GM19193 (cell line): ENCODE data around the gene CXCL5.

Experiments used
- POLR2A ChIP-seq: IDR thresholded peaks from 4 replicates; pipeline ENCODE4 v1.6.1; 2011; ENCODE audit not compliant: insufficient read depth, insufficient read length; ENCODE audit errors: extremely low read depth

CXCL5 gene

DNA sequence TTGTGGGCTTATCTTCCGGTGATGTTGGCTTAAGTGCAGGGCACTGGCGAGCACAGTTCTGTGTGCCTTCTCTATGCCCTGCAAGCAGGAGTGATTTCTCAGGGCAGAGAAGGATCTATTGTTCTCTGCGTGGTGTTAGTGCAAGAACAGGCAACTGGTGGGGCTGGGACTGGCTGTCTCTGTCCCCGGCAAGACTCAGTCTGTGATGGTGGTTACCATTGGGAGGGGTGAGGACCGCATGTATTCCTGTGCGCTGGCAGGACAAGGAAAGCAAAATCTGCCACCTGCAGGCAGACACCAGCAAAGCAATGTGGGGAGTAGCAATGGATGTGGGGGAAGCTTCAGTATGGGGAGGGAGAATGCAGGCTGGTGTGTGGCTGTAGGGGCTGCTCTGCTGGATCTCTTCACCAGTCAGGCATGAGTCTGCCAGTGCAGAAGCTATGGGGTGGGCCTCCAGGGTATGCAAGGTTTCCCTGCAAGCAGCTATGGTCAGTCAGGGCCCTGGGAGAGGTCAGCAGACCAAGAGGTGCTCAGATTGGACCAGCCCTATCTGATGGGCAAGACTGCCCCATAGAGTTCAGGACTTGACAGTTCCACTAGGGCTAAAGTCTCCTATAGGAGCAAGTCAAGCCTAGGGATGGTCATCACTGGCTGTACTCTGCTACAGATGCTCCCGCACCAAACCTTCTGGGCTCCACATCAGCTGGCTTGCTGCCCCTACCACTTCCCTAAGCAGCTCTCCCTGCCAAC, 33.4 kb downstream of the CXCL5 start:
- no peak for TF ChIP-seq POLR2A

DNA sequence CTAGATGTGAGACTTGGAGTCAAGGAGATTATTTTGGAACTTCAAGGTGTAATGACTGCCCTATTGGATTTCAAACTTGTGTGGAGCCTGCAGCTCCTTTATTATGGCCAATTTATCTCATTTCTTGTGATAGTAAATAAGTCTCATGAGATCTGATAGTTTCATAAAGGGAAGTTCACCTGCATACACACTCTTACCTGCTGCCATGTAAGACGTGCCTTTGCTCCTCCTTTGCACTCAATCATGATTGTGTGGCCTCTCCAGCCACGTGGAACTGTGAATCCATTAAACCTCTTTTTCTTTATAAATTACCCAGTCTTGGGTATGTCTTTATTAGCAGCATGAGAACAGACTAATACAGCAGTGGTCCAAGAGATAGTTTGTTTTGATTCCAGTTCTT, 35.8 kb downstream of the CXCL5 start:
- TF ChIP-seq POLR2A, result no peak

DNA sequence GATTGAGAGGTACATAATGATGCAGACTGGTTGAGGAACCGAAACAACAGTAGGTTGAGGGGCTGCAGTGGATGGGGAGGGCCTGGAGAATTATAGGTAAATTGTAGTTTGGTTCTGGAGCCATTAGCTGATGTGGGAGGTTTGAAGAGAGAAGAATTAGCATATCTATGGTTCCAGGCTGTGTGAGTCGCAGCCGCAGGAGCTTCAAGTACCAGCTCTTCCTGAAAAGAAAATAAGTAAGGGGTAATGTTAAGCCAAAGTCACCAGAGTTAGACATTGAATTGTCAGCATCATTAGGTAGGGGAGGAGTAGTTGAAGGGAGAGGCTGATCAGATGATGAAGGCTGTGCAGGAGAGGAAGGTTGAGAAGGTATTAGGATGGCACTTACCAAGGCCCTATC, 46.1 kb downstream of the CXCL5 start:
- TF ChIP-seq POLR2A, result no peak

DNA sequence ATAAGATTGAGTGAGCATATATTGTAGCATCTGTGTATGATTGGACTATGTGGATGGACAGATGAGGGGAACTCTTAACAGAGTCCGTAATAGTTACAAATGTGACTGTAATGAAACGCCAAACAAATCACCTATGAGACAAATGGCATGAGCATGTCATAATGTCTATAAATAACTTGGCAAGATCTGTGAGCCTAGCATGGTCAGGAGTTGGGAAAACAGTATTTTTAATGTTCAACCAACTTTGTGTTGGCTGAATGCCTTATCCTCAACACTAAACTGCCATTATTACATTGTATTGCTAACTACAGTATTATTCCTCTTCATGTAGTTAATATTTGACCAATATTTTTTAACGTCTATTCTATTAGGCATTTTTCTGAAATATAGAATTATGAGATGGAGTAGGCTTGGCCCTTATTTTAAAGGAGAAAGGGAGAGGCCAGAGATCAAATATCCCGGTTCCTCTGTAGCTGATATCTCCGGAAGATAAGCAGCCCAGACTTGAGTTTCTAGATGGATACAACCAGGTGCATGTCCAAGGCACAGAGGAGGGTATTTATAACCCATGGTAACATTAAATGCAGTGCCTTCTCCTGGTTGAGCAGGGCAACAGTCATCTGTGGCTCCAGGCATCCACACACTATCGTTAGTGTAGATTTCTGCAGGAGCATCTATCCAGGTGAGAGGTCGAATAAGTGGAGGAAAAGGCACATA, 49.3 kb downstream of the CXCL5 start:
- no peak for TF ChIP-seq POLR2A

DNA sequence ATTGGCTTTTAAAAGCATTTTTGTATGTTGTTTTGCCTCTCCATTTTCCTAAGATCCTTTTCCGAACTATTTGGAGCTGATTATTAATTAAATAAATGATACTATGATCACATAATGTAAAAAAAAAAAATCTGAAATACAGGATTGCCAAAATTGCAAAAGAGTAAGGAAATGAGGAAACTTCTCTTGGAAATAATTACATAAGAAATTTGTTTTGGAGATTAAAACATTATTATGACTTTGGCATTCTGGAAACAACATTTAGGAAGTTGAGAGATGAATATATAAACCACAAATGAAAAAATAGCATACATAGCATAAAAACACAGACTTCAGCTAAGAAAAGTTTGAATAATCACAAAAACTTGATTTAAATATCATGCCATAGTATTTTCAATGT, 50.2 kb downstream of the CXCL5 start:
- TF ChIP-seq POLR2A, result no peak

DNA sequence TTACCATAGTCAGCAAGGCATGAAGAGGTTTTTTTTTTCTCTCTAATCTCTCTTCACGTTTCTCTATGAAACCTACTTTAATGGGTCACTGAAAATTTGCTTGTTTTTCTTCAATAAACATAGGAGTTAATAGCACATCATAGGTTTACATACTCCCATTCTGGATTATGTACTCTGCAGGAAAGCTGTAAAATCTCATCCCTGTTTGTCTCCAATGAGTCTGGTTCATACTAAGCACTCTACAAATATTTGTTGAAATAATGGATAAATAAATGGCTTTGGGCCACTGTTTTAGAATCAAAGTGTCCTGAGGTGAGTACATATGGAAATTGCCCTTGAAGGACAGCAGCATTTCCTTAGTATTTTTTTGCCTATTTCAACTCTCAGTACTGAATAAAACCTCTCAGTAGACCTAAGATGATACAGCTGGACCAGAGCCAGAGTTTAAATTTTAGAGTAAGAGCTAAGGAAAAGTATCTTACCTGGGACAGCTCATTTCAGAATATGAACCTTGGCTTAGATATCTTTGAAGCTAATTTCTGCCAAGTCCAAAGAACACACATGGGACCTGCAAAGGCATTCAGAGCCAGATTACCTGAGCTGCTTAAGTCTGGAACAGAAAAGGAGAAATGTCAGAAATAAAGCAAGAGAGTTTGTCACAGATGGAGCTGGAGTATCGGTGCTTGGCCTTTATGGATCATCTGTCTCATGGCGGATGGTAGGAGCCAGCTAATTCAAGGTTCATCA, 51.1 kb downstream of the CXCL5 start:
- no peak for TF ChIP-seq POLR2A

DNA sequence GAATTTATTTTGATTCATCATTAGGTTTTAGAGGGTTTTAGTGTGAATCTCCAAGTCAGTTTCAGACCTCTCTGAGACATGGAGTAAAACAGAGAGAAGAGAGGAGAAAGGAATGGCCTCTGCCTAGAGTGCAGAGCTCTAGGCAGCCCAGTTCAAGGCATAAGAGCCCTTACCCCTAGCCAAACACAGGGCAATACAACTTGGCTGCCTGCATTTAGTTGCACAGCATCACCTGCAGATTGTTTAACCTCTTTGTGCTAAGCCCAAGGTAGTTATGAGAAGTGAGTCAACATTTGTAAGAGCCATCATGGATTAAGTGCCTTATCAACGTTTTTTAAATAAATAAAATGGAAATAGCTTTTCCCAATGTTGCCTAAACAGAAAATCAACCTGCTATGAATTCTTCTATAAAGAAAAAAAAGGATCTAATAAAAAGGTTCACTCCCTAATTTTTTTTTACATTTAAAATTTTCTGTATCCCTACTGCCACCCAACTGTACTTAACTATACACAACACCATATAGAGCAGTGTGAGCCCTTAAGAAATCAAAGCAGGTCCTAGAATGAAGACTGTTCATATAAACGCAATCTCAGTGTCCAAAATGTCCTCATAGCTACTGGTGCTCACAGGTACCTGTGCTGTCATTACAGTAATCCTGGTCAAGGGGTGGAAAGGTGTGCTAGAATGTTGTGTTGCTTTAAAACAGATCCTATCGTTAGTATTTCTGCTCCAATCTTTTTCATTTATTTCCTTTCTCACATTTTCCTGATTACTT, 52.6 kb downstream of the CXCL5 start:
- TF ChIP-seq POLR2A, result no peak
